DMS79 treated with DMSO at 0.1 percent for 48 hours (cell line): Measurements from ENCODE around the gene IFT80.
"Not testable (repeated sequence)": the region's sequence is repeated elsewhere in the genome, so short reads cannot be mapped to it uniquely, and the experiment has no call there.

Source experiments
- DNase-seq: peaks from one replicate; lab custom pipeline; 2025; lab: John Stamatoyannopoulos, UW

IFT80 gene

GRCh38 chr3:160260587-160261270, 138.3 kb downstream of the IFT80 start:
- no peak for DNase-seq

DNA sequence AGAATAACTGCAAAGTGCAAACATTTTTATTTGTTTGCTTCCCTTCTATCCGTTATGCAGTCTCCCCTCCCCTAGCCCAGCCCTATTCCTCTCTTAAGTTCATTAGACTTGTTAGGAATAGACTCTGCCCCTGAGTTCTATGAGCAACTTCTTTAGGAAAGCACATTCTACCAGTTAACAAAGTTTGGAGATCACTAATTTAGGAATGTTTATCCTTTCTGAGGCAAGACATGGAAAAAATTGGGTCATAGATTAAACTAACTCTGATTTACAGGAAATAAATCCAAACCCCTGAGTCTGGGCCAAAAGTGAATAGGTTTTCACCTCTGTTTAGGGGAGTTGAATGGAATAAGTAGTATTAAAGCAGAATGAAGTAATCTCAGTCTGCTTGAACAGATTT, 139.4 kb downstream of the IFT80 start:
- no peak for DNase-seq

GRCh38 chr3:160257606-160258005, 141.4 kb downstream of the IFT80 start:
- DNase-seq = no peak

DNA sequence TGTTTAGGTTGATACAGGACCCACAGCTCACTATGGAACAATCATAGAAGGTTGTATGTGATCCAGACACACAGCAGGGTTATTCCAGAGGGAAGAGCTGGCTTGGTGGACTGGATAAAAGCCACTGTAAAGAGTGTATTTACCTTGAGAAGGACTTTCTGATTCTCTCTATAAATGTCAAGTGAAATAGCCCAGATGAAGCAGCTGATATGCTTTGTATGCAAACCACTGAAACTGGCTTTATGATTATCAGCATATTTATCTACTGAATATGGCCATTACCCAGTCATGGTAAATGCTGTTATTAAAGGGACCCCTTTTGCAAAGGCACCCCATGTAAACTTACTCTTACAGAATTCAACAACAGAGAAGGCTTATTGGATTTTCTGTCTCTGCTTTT, 145.7 kb downstream of the IFT80 start:
- no peak for DNase-seq

GRCh38 chr3:160247766-160248165, 151.3 kb downstream of the IFT80 start:
- no peak for DNase-seq

DNA sequence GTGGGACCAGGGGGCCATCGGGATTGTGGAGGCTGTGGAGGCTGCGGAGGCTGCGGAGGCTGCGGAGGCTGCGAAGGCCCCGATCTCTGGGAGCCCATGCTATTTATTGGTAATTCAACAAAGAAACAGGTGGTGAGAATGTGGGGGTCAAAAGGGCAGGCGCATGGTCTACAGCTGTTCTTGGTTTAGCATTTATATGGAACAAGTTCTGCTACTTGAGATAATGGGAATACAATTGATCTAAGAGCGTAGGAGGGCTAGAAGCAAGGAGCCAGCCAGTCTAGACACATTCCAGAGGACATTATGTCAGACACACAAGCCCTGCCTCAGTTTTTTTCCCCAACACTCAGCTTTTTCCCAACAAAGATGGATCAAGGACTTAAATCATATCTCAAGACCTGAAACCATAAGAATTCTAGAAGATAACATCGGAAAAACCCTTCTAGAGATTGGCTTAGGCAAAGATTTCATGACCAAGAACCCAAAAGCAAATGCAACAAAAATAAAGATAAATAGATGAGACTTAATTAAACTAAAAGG, 153.7 kb downstream of the IFT80 start:
- DNase-seq = no peak

- not testable (repeated sequence) for DNase-seq
Measured at GRCh38 chr3:160240719-160241118, 158.3 kb downstream of the IFT80 start.

GRCh38 chr3:160232014-160232413, 167.0 kb downstream of the IFT80 start:
- no peak for DNase-seq

- no peak for DNase-seq
Measured at GRCh38 chr3:160227419-160227818, 171.6 kb downstream of the IFT80 start.

GRCh38 chr3:160226026-160226907, 172.8 kb downstream of the IFT80 start:
- DNase-seq = peak; percentile 34

GRCh38 chr3:160225176-160226025, 173.6 kb downstream of the IFT80 start, which contains the start of gene C3orf80:
Gene C3orf80, plus strand, starts transcription at chr3:160225422. Its CDS starts 214 bp downstream, at chr3:160225636.
- peak; percentile 53 for DNase-seq

- DNase-seq = no peak
Measured at GRCh38 chr3:160224811-160225175, 174.2 kb downstream of the IFT80 start.

DNA sequence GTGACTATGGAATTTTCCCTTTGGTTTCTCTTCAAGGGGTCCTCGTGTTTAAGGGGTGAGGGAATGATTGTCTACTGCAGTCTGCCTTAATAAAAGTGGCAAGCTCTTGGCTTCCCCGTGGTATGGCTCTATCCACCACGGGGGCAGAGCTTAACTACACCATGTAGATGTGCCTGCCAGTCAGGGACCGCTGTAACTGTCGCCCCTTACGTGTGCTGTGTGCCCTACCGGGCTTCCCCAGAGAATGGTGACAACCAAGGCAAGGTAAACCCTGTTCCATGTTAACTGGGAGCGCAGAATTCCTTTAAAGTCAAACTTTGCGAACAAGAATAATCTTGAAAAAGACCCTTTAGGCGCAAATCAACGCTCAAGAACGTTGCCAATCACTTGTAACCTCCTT, 174.8 kb downstream of the IFT80 start:
- DNase-seq = no peak

DNA sequence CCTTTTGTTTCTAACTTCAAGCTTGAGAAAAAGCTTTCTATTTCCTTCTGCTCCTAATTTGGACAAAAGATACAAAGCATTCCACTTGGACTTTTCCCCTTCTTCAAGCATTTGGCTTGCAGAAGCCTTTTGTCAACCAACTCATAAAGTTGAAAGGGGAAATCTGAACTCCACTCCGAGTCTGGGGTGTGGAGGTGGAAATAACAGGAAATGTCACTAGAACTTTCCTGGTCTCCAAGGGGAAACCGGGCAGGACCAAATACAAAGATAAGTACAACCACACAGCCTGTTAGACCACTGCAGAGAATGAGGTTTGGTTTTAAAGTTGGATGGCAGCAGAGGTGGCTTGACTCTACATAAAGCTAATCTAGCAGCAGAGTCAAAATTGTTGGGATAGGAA, 178.0 kb downstream of the IFT80 start:
- DNase-seq = no peak

DNA sequence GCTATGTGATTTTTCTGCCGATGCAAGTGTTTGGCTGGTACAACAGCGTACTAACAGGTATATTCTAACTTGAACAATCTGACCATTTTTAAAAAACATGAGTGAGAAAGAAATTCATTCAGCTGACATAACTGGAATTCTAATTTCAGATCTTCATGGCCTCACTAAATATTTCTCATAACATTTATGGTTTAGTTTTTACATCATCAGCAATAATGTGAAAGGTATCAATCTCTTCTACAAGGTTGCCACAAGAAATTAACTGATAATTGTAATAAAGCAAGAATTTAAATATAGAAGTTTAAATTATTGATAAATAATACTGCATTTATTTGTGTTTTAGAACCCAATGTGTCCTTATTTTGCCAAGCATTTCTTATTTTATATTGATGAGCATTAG, 179.0 kb downstream of the IFT80 start:
- no peak for DNase-seq

GRCh38 chr3:160218136-160218535, 180.9 kb downstream of the IFT80 start:
- no peak for DNase-seq

DNA sequence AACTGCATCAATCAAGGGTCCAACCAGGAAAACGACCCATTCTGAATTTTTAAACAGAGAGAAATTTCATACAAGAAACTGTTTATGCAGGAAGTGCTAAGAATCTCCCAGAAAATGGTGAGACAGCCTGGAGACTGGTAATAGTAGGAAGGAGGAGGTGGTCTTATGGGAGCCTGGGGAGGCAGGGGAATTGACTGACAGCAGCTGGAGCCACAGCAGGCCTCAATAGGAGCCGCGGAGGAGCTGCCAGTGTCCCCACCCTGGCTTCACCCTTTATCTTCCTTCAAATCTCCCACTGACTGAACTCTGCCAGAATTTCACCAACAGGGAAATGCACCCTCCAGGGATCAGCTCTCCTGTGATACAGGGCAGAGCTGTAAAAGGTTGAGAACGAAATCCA, 181.3 kb downstream of the IFT80 start:
- DNase-seq = no peak

GRCh38 chr3:160213191-160213590, 185.8 kb downstream of the IFT80 start:
- no peak for DNase-seq

- no peak for DNase-seq
Measured at GRCh38 chr3:160210799-160211221, 188.2 kb downstream of the IFT80 start.

DNA sequence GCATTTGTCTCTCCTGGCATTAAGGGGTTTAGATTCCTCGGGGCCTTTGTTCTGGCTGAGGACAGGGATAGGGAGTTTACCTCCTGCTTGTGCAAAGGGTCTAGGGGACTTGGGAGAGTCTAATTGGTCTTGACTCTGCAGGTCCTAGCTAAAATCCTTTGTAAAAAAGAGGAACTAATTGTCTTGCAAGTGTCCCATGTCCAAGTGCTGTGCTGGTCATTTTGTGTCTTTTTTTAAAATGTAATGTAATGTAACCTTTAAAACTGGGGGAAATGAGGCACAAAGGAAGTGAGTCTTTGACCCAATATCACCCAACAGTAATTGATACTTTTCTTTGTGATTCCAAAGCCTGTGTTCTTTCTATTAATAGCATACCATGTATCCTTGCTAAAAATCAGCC, 188.7 kb downstream of the IFT80 start:
- no peak for DNase-seq
